Measurements from ENCODE around the gene DNER. TPM values are rescaled to one million over a fixed set of nuclear protein-coding genes. Genes with fewer than 3 reads are reported as not detected.

Gene DNER
- total RNA-seq, 2 donors from 2014 or later, result 0.27 to 3.3 TPM

- no peak for TF ChIP-seq CTCF (IDR thresholded peaks at IDR 0.05)
- Histone ChIP-seq H3K27ac (no peak overlapping the region), H3K36me3 (no peaks in the 10 kb centered on the region), H3K9me3 (no peaks in the 10 kb centered on the region), H3K4me1 (ENCODE audit: control insufficient read depth in 1 of 2, low read depth in 2 of 2) (no peaks in the 10 kb centered on the region), H3K27me3 (replicated peaks; ENCODE audit: insufficient read depth) (no peaks in the 10 kb centered on the region), H3K4me3 (no peak overlapping the region)
- ATAC-seq (ENCODE audit: insufficient number of reproducible peaks, low FRiP score, low read depth) (no peak), DNase-seq (ENCODE audit: low spot score) (no peak)
Observed at GRCh38 chr2:229454934-229455631, 259.3 kb downstream of the DNER start.

- no peaks in the 10 kb centered on the region for H3K27me3 ChIP-seq (replicated peaks; ENCODE audit: insufficient read depth)
- no peak for TF ChIP-seq CTCF (IDR thresholded peaks at IDR 0.05)
- no peak overlapping the region for H3K4me3 ChIP-seq
- DNase-seq (ENCODE audit: low spot score), result no peak
- H3K4me1 ChIP-seq (ENCODE audit: control insufficient read depth in 1 of 2, low read depth in 2 of 2), result no peaks in the 10 kb centered on the region
- no peak overlapping the region for H3K27ac ChIP-seq
- no peaks in the 10 kb centered on the region for H3K9me3 ChIP-seq
- no peaks in the 10 kb centered on the region for H3K36me3 ChIP-seq
- ATAC-seq (ENCODE audit: insufficient number of reproducible peaks, low FRiP score, low read depth), result no peak
Observed at GRCh38 chr2:229453230-229453629, 261.1 kb downstream of the DNER start.

GRCh38 chr2:229451852-229452251 is 262.5 kb downstream of the DNER start:
- no peaks in the 10 kb centered on the region for H3K27me3 ChIP-seq (replicated peaks; ENCODE audit: insufficient read depth)
- ATAC-seq (ENCODE audit: insufficient number of reproducible peaks, low FRiP score, low read depth) (no peak), DNase-seq (ENCODE audit: low spot score) (no peak)
- no peak overlapping the region for H3K4me3 ChIP-seq
- H3K4me1 ChIP-seq (ENCODE audit: control insufficient read depth in 1 of 2, low read depth in 2 of 2), result peaks cover 4 to 7% of the 10 kb centered on the region in 2 donors
- no peak for TF ChIP-seq CTCF (IDR thresholded peaks at IDR 0.05)
- H3K9me3 ChIP-seq, result no peaks in the 10 kb centered on the region
- H3K27ac ChIP-seq, result no peak overlapping the region
- H3K36me3 ChIP-seq, result no peaks in the 10 kb centered on the region

- ATAC-seq (ENCODE audit: insufficient number of reproducible peaks, low FRiP score, low read depth), result no peak
- no peaks in the 10 kb centered on the region for H3K9me3 ChIP-seq
- DNase-seq (ENCODE audit: low spot score), result no peak
- H3K4me3 ChIP-seq, result no peak overlapping the region
- no peak for TF ChIP-seq CTCF (IDR thresholded peaks at IDR 0.05)
- H3K27me3 ChIP-seq (replicated peaks; ENCODE audit: insufficient read depth), result no peaks in the 10 kb centered on the region
- H3K36me3 ChIP-seq, result no peaks in the 10 kb centered on the region
- H3K4me1 ChIP-seq (ENCODE audit: control insufficient read depth in 1 of 2, low read depth in 2 of 2), result peaks cover 21 to 43% of the 10 kb centered on the region in 2 donors
- H3K27ac ChIP-seq, result peak overlapping the region; percentile 95 to 98
Observed at GRCh38 chr2:229447227-229447626, 267.1 kb downstream of the DNER start.

- no peaks in the 10 kb centered on the region for H3K36me3 ChIP-seq
- H3K4me1 ChIP-seq (ENCODE audit: control insufficient read depth in 1 of 2, low read depth in 2 of 2), result peaks cover 21 to 43% of the 10 kb centered on the region in 2 donors
- DNase-seq (ENCODE audit: low spot score), result no peak
- H3K27me3 ChIP-seq (replicated peaks; ENCODE audit: insufficient read depth), result no peaks in the 10 kb centered on the region
- no peak for ATAC-seq (ENCODE audit: insufficient number of reproducible peaks, low FRiP score, low read depth)
- no peak for TF ChIP-seq CTCF (IDR thresholded peaks at IDR 0.05)
- no peaks in the 10 kb centered on the region for H3K9me3 ChIP-seq
- H3K4me3 ChIP-seq, result peak overlapping the region; percentile 61
- peak overlapping the region; percentile 95 to 98 for H3K27ac ChIP-seq
Observed at GRCh38 chr2:229446350-229446749, 268.0 kb downstream of the DNER start.
